ENCODE results near the gene BABAM2. TPM values are rescaled to one million over a fixed set of nuclear protein-coding genes. Genes with fewer than 3 reads are reported as not detected.

Gene BABAM2
- total RNA-seq, 1 experiment from 2014 or later = 46.1 TPM

DNA sequence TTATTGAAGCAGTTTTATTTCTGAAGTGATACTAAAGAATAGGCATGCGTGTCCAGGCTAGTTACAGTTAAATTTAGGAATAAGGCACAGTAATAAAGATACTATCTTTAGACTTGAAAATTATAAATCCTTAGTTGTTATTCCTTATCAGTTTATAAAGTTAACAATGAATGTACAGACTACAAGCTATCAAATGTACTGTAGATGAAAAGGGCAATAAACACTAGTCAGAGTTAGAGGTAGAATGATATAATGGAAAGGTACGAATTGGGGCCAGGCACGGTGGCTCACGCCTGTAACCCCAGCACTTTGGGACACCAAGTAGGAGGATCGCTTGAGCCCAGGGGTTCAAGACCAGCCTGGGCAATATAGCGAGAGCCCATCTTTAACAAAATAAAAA is 4.2 kb upstream of the BABAM2 start:
- H3F3A ChIP-seq (ENCODE audit: insufficient read depth, low read depth) = peaks cover 6% of the 10 kb centered on the region
- H3K9me3 ChIP-seq (ENCODE audit: insufficient read depth, low read depth) = no peaks in the 10 kb centered on the region
- no peak for TF ChIP-seq EZH2 (IDR thresholded peaks at IDR 0.05; ENCODE audit: low read depth)
- TF ChIP-seq, protein P1, sequence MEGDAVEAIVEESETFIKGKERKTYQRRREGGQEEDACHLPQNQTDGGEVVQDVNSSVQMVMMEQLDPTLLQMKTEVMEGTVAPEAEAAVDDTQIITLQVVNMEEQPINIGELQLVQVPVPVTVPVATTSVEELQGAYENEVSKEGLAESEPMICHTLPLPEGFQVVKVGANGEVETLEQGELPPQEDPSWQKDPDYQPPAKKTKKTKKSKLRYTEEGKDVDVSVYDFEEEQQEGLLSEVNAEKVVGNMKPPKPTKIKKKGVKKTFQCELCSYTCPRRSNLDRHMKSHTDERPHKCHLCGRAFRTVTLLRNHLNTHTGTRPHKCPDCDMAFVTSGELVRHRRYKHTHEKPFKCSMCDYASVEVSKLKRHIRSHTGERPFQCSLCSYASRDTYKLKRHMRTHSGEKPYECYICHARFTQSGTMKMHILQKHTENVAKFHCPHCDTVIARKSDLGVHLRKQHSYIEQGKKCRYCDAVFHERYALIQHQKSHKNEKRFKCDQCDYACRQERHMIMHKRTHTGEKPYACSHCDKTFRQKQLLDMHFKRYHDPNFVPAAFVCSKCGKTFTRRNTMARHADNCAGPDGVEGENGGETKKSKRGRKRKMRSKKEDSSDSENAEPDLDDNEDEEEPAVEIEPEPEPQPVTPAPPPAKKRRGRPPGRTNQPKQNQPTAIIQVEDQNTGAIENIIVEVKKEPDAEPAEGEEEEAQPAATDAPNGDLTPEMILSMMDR (conservative IDR thresholded peaks at IDR 0.05) = no peak
- no peak overlapping the region for H3K27ac ChIP-seq
- no peaks in the 10 kb centered on the region for H3K27me3 ChIP-seq (ENCODE audit: insufficient read depth, low read depth)
- H3K4me3 ChIP-seq = no peak overlapping the region
- no peaks in the 10 kb centered on the region for H3K36me3 ChIP-seq (ENCODE audit: low read depth)
- H4K20me1 ChIP-seq (ENCODE audit: insufficient read depth) = no peaks in the 10 kb centered on the region
- ChIA-PET POLR2A (ENCODE audit: unreplicated experiment) (interaction anchor here (0.5 to 0.7 kb wide), 2 partner anchors 114 to 522 kb away, joined by 4 to 7 read pairs; no protein-coding TSS in a partner anchor), CTCF (no interaction called here)
- H3K9me2 ChIP-seq (ENCODE audit: insufficient read depth) = no peaks in the 10 kb centered on the region
- peaks cover 25% of the 10 kb centered on the region for H3K79me2 ChIP-seq (ENCODE audit: low read depth)
- H2AFZ ChIP-seq = no peak overlapping the region
- no peak overlapping the region for H3K4me2 ChIP-seq
- intact Hi-C loops (cut with micrococcal nuclease; ENCODE audit: unreplicated experiment) = no loop called here
- no TSS peak for BruUV-seq (replicated peaks)
- DNase-seq = no peak
- H3K4me1 ChIP-seq (replicated peaks; ENCODE audit: insufficient read depth) = peaks cover 27% of the 10 kb centered on the region

DNA sequence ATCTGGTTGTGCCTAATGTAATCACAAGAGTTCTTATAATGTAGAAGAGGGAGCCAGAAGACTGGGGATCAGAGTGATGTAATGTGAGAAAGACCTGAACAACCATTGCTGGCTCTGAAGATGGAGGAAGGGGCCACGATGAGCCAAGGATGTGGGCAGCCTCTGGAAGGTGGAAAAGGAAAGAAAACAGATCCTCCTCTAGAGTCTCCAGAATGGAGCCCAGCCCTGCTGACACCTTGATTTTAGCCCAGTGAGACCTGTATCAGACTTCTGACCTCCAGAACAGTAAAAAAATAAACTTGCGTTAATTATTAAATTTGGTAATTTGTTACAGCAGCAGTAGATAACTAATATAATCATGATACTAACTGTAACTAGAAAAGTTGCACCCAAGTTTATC is 3.4 kb upstream of the BABAM2 start:
- POLR2A ChIA-PET (ENCODE audit: unreplicated experiment) = no interaction called here
- CTCF ChIA-PET = no interaction called here
- no peaks in the 10 kb centered on the region for H3K9me3 ChIP-seq (ENCODE audit: insufficient read depth, low read depth)
- H3K27ac ChIP-seq = no peak overlapping the region
- intact Hi-C loops (cut with micrococcal nuclease; ENCODE audit: unreplicated experiment) = no loop called here
- H3K9me2 ChIP-seq (ENCODE audit: insufficient read depth) = no peaks in the 10 kb centered on the region
- peaks cover 14% of the 10 kb centered on the region for H3F3A ChIP-seq (ENCODE audit: insufficient read depth, low read depth)
- H2AFZ ChIP-seq = no peak overlapping the region
- H3K79me2 ChIP-seq (ENCODE audit: low read depth) = peaks cover 33% of the 10 kb centered on the region
- no peak for TF ChIP-seq EZH2 (IDR thresholded peaks at IDR 0.05; ENCODE audit: low read depth)
- TF ChIP-seq, protein P1 (conservative IDR thresholded peaks at IDR 0.05) = no peak
- BruUV-seq (replicated peaks) = no TSS peak
- no peak for DNase-seq
- no peaks in the 10 kb centered on the region for H3K27me3 ChIP-seq (ENCODE audit: insufficient read depth, low read depth)
- no peaks in the 10 kb centered on the region for H4K20me1 ChIP-seq (ENCODE audit: insufficient read depth)
- H3K4me3 ChIP-seq = no peak overlapping the region
- no peaks in the 10 kb centered on the region for H3K36me3 ChIP-seq (ENCODE audit: low read depth)
- H3K4me2 ChIP-seq = no peak overlapping the region
- H3K4me1 ChIP-seq (replicated peaks; ENCODE audit: insufficient read depth) = peaks cover 35% of the 10 kb centered on the region

DNA sequence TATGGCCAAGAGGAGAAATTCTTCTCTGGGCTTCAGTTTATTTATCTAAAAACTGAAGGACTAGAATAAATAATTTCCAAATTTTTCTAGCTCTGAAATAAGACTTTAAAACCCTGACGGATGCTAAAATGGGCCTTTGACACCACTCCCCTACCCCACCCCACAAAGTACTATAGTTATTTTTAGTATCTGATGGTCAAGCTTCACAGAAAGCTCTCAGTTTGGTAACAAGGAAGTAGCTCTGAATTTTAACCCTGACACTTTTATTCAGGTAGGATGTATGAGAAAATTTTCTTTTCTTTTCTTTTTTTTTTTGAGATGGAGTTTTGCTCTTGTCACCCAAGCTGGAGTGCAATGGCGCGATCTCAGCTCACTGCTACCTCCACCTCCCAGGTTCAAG is 2.7 kb upstream of the BABAM2 start:
- TF ChIP-seq EZH2 (IDR thresholded peaks at IDR 0.05; ENCODE audit: low read depth) = no peak
- TF ChIP-seq, protein P1 (conservative IDR thresholded peaks at IDR 0.05) = no peak
- Histone ChIP-seq H2AFZ (no peak overlapping the region), H3F3A (ENCODE audit: insufficient read depth, low read depth) (peaks cover 15% of the 10 kb centered on the region), H3K27ac (no peak overlapping the region), H3K4me2 (no peak overlapping the region), H3K27me3 (ENCODE audit: insufficient read depth, low read depth) (no peaks in the 10 kb centered on the region), H3K4me1 (replicated peaks; ENCODE audit: insufficient read depth) (peaks cover 41% of the 10 kb centered on the region), H3K4me3 (no peak overlapping the region), H3K9me2 (ENCODE audit: insufficient read depth) (no peaks in the 10 kb centered on the region), H3K36me3 (ENCODE audit: low read depth) (no peaks in the 10 kb centered on the region), H3K79me2 (ENCODE audit: low read depth) (peaks cover 38% of the 10 kb centered on the region), H3K9me3 (ENCODE audit: insufficient read depth, low read depth) (no peaks in the 10 kb centered on the region), H4K20me1 (ENCODE audit: insufficient read depth) (no peaks in the 10 kb centered on the region)
- no peak for DNase-seq
- no TSS peak for BruUV-seq (replicated peaks)
- CTCF ChIA-PET = no interaction called here
- intact Hi-C loops (cut with micrococcal nuclease; ENCODE audit: unreplicated experiment) = no loop called here
- POLR2A ChIA-PET (ENCODE audit: unreplicated experiment) = no interaction called here
